LoVo (cell line): ENCODE results near the gene ZSCAN9.

ENCODE experiments used
- DNase-seq: peaks from one replicate; pipeline ENCODE4 v3.0.0-alpha.2; 2016; ENCODE audit warnings: low spot score

ZSCAN9 gene

GRCh38 chr6:28266962-28267694, 42.1 kb downstream of the ZSCAN9 start, which contains the start of gene ZSCAN26:
Gene ZSCAN26 (plus strand): TSS chr6:28267143. CDS start chr6:28271920, 4,777 bp downstream.
- peak; percentile 77 for DNase-seq

- DNase-seq = no peak
These were observed 42.6 kb downstream of the ZSCAN9 start for GRCh38 chr6:28267695-28268059.

GRCh38 chr6:28269492-28269891, 44.4 kb downstream of the ZSCAN9 start:
- peak; percentile 49 for DNase-seq

GRCh38 chr6:28274888-28275287, 49.8 kb downstream of the ZSCAN9 start:
- DNase-seq = no peak

- DNase-seq = no peak
These were observed 52.7 kb downstream of the ZSCAN9 start for GRCh38 chr6:28277746-28278145.

GRCh38 chr6:28280595-28281287, 55.7 kb downstream of the ZSCAN9 start:
- no peak for DNase-seq

- peak; percentile 73 for DNase-seq
These were observed 56.4 kb downstream of the ZSCAN9 start, which contains the start of gene PGBD1 for GRCh38 chr6:28281288-28282064. Gene PGBD1 (plus strand): TSS chr6:28281572. CDS start chr6:28283814, 2,242 bp downstream.

- DNase-seq = no peak
These were observed 57.9 kb downstream of the ZSCAN9 start for GRCh38 chr6:28282926-28283325.
